ENCODE results near the gene DBP.

The DBP gene

DNA sequence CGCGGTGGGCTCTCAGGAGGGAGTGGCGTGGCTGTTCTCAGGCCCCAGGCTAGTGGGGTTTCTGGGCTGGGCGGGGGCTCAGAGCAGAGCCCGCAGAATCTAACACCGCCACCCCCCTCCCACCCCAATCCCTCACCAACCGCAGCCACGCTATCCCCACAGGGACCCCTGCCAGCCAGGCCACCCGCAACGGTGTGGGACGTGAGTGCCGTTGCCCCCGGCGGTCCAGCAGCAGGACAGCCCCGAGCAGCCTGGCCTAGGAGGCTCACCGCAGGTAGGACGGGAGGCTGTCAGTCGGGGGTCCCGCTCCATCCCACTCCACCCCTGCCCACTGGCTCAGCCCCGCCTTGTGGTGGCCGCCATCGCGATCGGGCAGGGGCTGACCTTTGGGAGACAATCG is 35.8 kb upstream of the DBP start, which contains the start of gene NTN5:
Gene NTN5, minus strand, starts transcription at position 24 of the 400 bp plus-strand sequence. CDS start 2,031 bp downstream, outside the sequence.
- no peak within 1 kb of the TSS for H3K4me3 ChIP-seq (ENCODE audit: low read depth, low read length)
- no peak for DNase-seq (ENCODE audit: low read depth)
- TF ChIP-seq, protein P1, sequence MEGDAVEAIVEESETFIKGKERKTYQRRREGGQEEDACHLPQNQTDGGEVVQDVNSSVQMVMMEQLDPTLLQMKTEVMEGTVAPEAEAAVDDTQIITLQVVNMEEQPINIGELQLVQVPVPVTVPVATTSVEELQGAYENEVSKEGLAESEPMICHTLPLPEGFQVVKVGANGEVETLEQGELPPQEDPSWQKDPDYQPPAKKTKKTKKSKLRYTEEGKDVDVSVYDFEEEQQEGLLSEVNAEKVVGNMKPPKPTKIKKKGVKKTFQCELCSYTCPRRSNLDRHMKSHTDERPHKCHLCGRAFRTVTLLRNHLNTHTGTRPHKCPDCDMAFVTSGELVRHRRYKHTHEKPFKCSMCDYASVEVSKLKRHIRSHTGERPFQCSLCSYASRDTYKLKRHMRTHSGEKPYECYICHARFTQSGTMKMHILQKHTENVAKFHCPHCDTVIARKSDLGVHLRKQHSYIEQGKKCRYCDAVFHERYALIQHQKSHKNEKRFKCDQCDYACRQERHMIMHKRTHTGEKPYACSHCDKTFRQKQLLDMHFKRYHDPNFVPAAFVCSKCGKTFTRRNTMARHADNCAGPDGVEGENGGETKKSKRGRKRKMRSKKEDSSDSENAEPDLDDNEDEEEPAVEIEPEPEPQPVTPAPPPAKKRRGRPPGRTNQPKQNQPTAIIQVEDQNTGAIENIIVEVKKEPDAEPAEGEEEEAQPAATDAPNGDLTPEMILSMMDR (IDR thresholded peaks at IDR 0.05; ENCODE audit: control insufficient read depth, extremely low read depth, insufficient read depth) = no peak

DNA sequence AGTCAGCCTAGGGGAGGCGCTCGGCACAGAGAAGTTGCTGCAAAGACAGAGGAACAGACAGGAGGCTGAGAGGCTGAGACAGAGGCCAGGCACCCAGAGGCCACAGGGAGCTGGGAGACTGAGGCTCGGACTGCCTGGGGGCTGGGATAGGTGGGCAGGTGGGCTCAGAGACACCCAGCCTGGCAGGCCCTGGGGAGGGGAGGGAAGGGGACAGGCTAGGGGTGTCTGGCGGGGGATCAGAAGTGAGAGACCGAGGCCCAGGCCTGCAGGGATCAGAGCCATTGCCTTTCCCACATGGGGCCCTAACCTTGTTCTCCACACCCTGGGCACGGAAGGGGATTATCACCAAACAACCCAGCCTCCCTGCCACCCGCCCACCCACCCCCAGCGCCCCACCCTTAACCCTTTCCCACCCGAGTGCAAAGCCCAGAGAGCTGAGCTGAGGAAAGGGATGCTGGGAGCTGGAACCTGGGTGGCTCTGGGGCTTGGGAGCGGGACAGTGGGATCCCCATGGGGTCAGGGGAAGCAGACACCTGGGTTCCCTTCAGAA is 34.3 kb upstream of the DBP start:
- TF ChIP-seq, protein P1 (IDR thresholded peaks at IDR 0.05; ENCODE audit: control insufficient read depth, extremely low read depth, insufficient read depth) = no peak
- H3K4me3 ChIP-seq (ENCODE audit: low read depth, low read length) = no peak overlapping the region
- no peak for DNase-seq (ENCODE audit: low read depth)

DNA sequence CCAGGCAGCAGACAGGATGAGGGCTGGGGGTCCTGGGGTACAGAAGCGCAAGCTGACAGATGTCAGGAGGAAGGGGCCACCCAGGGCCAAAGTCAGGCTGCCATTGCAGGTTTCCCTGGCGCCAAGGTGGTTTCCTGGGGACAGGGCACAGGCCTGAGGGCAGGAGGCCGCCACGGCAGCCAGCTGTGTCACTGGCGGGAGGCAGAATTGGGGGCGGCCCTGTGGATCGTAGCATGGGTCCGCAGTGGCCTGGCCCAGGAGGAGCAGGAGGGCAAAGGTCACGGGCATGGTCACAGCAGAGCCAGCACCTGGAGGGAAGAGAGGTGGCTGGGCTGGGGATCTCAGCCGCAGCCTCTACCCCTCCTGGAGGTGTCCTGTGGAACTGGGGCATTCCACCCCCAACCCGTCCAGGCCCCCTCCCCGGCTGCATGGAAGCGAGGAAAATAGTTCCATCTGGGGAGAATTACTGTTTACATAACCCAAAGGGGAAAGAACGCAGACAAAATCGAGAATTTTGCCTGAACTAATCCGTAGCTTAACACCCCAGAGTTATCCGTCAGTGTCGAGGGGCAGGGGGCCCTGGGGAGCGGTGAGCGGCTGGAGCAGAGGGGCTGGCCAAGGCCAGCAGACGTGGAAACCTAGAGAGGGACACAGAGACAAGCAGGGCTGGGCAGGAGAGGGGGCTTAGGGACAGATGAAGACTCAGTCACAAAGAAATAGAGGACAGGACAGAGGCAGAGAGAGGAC is 33.7 kb upstream of the DBP start:
- TF ChIP-seq, protein P1 (IDR thresholded peaks at IDR 0.05; ENCODE audit: control insufficient read depth, extremely low read depth, insufficient read depth) = no peak
- no peak overlapping the region for H3K4me3 ChIP-seq (ENCODE audit: low read depth, low read length)
- DNase-seq (ENCODE audit: low read depth) = no peak

DNA sequence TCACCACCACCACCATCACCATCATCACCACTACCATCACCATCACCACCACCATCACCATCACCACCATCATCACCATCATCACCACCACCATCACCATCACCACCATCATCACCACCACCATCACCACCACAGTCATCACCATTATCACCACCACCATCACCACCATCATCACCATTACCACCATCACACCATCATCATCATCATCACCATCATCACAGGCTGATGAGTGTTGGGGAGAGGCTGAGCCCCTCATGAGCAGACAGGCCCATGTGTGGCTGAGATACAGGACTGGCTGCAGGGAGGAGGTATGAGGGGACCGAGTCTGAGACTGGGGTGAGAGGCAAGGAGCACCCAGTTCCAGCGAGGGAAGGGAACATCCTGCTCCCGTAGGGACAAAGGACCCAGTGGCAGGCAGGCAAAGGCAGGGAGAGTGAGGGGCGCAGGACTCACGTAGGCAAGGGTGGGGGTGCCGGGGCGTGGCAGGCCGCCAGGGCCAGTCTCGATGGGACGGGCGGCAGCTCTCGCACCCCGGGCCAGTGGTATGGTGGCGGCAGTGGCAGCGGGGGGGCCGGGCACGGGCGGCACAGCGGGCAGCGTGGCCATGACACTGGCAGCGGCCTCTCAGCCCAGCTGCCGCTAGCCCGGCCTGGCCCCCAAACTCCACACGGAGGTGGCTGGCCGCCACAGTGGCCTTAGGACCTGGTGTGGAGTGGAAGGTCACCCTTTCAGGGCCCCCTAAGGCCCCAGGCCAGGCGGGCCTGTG is 32.9 kb upstream of the DBP start:
- TF ChIP-seq, protein P1 (IDR thresholded peaks at IDR 0.05; ENCODE audit: control insufficient read depth, extremely low read depth, insufficient read depth) = no peak
- no peak overlapping the region for H3K4me3 ChIP-seq (ENCODE audit: low read depth, low read length)
- DNase-seq (ENCODE audit: low read depth) = no peak

DNA sequence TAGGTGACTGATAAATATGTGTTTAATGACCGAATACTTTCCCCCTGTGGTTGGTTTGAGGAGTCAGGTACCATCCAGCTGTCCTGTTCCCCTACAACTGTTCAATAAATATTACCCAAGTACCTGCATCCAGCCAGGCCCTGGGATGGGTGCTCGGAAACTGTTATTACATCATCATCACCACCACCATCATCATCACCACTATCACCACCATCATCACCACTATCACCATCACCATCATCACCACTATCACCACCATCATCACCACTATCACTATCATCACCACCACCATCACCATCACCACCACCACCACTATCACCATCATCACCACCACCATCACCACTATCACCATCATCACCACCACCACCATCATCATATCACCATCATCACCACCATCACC is 31.6 kb upstream of the DBP start:
- H3K4me3 ChIP-seq (ENCODE audit: low read depth, low read length) = no peak overlapping the region
- DNase-seq (ENCODE audit: low read depth) = no peak
- TF ChIP-seq, protein P1 (IDR thresholded peaks at IDR 0.05; ENCODE audit: control insufficient read depth, extremely low read depth, insufficient read depth) = no peak

DNA sequence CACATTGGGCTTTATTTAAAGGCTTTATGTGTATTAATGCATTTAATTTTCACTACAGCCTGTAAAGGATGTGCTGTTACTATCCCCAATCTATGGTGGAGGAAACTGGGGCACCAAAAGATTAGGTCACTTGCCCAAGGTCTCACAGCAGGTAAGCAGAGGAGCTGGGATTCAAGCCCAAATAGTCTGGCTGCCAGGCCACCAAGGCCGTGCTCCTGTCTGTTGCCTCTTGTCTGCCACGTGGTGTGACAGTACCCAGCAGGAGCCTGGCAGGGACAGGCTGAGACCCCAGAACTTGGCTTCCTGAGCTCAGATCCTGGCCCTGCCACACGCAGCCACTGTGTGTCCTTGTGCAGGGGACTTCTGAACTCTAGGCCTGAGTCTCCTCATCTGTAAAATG is 31.2 kb upstream of the DBP start:
- DNase-seq (ENCODE audit: low read depth) = no peak
- H3K4me3 ChIP-seq (ENCODE audit: low read depth, low read length) = no peak overlapping the region
- TF ChIP-seq, protein P1 (IDR thresholded peaks at IDR 0.05; ENCODE audit: control insufficient read depth, extremely low read depth, insufficient read depth) = no peak
